Ascending aorta (tissue), 2 donors: ENCODE measurements around the gene DNAJC3. TPM values are rescaled to one million over a fixed set of nuclear protein-coding genes. Genes with fewer than 3 reads are reported as not detected.

Experiments
- DNase-seq, 2 donors: peaks; one replicate each; pipeline ENCODE4 v3.0.0-alpha.2; 2019; ENCODE audit warnings: low spot score in 2 of 2
- H3K27ac ChIP-seq, 2 donors: fragments of 200-600 bp; sonication (generic); one replicate each; pipeline ENCODE4 v1.5.1; 2016 to 2017; ENCODE audit warnings: mild to moderate bottlenecking in 1 of 2
- H3K27me3 ChIP-seq: fragments of 200-600 bp; sonication (generic); one replicate; pipeline ENCODE4 v1.5.1; 2017
- H3K36me3 ChIP-seq, 2 donors: fragments of 200-600 bp; sonication (generic); one replicate each; pipeline ENCODE4 v1.5.1; 2016
- H3K4me1 ChIP-seq, 2 donors: fragments of 200-600 bp; sonication (generic); one replicate each; pipeline ENCODE4 v1.5.1; 2016 to 2017; ENCODE audit warnings: mild to moderate bottlenecking in 1 of 2
- H3K4me3 ChIP-seq, 2 donors: fragments of 200-600 bp; sonication (generic); one replicate each; pipeline ENCODE4 v1.5.1; 2016 to 2017; ENCODE audit warnings: mild to moderate bottlenecking in 1 of 2
- H3K9me3 ChIP-seq, 2 donors: fragments of 200-600 bp; sonication (generic); one replicate each; pipeline ENCODE4 v1.5.1; 2016
- CTCF ChIP-seq, 3 experiments: fragments of 200-600 bp in 2 of 3; fragments of 450-650 bp in 1 of 3; sonication (generic) in 2 of 3; IDR thresholded peaks; one replicate each; pipeline ENCODE4 v1.5.1; 2016 to 2019; ENCODE audit warnings: antibody characterized with exemption in 3 of 3, mild to moderate bottlenecking in 1 of 3, moderate library complexity in 1 of 3
- intact Hi-C: fragments of 100-400 bp; cut with DNase I; formaldehyde crosslinking; loops from one replicate; pipeline ENCODE4 v1.15.1; 2023
- total RNA-seq: library from RNA; depleted of rRNA; stranded (reverse); fragments of >200 nt; gene quantifications from one replicate; pipeline ENCODE4 v1.1.0, GENCODE V29; 2016

Gene DNAJC3
- total RNA-seq, 1 donor from 2014 or later, result 44.3 TPM

DNA sequence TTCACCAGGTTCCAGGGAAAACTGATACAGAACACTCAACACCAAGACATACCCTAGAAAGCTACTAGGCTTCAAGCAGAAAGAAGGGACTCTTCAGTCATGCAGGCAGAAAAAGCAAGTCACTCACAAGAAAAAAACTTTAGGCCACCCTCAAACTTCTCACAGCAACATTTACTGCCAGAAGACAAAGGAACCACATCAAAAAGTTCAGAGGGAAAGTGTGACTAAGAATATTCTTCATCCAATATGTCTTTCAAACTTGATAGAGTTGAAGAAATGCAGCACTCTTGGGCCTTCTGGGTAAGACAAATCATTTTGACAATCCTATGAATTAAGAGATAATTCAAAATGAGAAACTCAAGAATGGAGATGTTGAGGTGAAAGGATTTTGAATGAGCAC, 40.1 kb upstream of the DNAJC3 start:
- Histone ChIP-seq H3K27ac (no peak overlapping the region), H3K36me3 (peaks cover 5 to 10% of the 10 kb centered on the region in 2 donors), H3K4me1 (peaks cover 3 to 4% of the 10 kb centered on the region in 2 donors), H3K4me3 (no peak overlapping the region), H3K9me3 (no peaks in the 10 kb centered on the region), H3K27me3 (no peaks in the 10 kb centered on the region)
- intact Hi-C loops, result no loop called here
- no peak for DNase-seq
- TF ChIP-seq CTCF (IDR thresholded peaks at IDR 0.05), result no peak

GRCh38 chr13:95641291-95642027, 35.5 kb upstream of the DNAJC3 start:
- H3K36me3 ChIP-seq, result no peaks in the 10 kb centered on the region
- peak overlapping the region; percentile 51 to 77 for H3K4me3 ChIP-seq
- H3K27me3 ChIP-seq, result no peaks in the 10 kb centered on the region
- DNase-seq, result peak in 1 of 2 donors; percentile 68
- intact Hi-C loops, result no loop called here
- H3K9me3 ChIP-seq, result no peaks in the 10 kb centered on the region
- TF ChIP-seq CTCF (IDR thresholded peaks at IDR 0.05), result no peak
- peaks cover 4 to 7% of the 10 kb centered on the region in 2 donors for H3K4me1 ChIP-seq
- H3K27ac ChIP-seq, result no peak overlapping the region

GRCh38 chr13:95642028-95642621, 34.8 kb upstream of the DNAJC3 start:
- Histone ChIP-seq H3K4me1 (peaks cover 4 to 7% of the 10 kb centered on the region in 2 donors), H3K27ac (no peak overlapping the region), H3K36me3 (no peaks in the 10 kb centered on the region), H3K9me3 (no peaks in the 10 kb centered on the region), H3K27me3 (no peaks in the 10 kb centered on the region), H3K4me3 (peak overlapping the region; percentile 51 to 77)
- intact Hi-C loops, result no loop called here
- TF ChIP-seq CTCF (IDR thresholded peaks at IDR 0.05), result no peak
- no peak for DNase-seq

DNA sequence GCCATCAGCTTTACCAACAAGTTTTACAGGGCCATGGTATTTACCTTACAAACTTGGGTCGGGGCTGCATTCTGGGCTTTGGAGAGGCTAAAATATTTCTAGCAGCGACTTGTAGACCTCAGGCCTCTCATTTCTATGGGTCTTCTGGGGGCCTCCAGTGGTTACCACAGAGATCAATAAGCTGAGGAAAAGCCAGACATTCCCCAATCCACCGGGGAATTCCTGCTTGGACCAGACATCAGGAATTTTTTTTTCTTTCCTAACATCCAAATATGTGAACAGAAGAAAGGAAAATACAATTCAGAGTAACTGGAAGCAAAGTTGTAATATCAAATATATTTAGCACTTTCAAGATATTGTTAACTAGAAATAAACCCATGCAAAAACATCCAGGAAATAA, 33.9 kb upstream of the DNAJC3 start:
- H3K27ac ChIP-seq, result peak overlapping the region; percentile 70 to 72
- H3K9me3 ChIP-seq, result no peaks in the 10 kb centered on the region
- no peaks in the 10 kb centered on the region for H3K36me3 ChIP-seq
- peaks cover 4 to 7% of the 10 kb centered on the region in 2 donors for H3K4me1 ChIP-seq
- no peak for TF ChIP-seq CTCF (IDR thresholded peaks at IDR 0.05)
- peak overlapping the region; percentile 66 to 77 for H3K4me3 ChIP-seq
- DNase-seq, result no peak
- no peaks in the 10 kb centered on the region for H3K27me3 ChIP-seq
- intact Hi-C loops, result no loop called here

- H3K27ac ChIP-seq, result peak overlapping the region; percentile 70 to 72
- intact Hi-C loops, result no loop called here
These were observed 33.4 kb upstream of the DNAJC3 start for GRCh38 chr13:95643571-95643935.

More at GRCh38 chr13:95643571-95643935, 33.4 kb upstream of the DNAJC3 start:
- Histone ChIP-seq H3K27me3 (no peaks in the 10 kb centered on the region), H3K4me3 (peak overlapping the region; percentile 66 to 77), H3K9me3 (no peaks in the 10 kb centered on the region), H3K4me1 (peaks cover 4 to 7% of the 10 kb centered on the region in 2 donors), H3K36me3 (no peaks in the 10 kb centered on the region)
- no peak for TF ChIP-seq CTCF (IDR thresholded peaks at IDR 0.05)
- no peak for DNase-seq
